Posterior cingulate gyrus (tissue), 11 donors: Measurements from ENCODE around the gene PHACTR3.

Experiments
- DNase-seq, 10 donors: peaks; one replicate each; pipeline versions ENCODE4 v3.0.0 to v3.0.0-alpha.2; 2020 to 2021; ENCODE audit warnings: mixed read lengths in 3 of 10
- intact Hi-C: fragments of 100-400 bp; cut with DNase I; formaldehyde crosslinking; loops from one replicate; pipeline ENCODE4 v1.15.1; 2023

Gene PHACTR3

GRCh38 chr20:59817846-59818615 lies 213.7 kb downstream of the PHACTR3 start:
- intact Hi-C loops = no loop called here
- peak in 1 of 10 donors; percentile 6 for DNase-seq

- intact Hi-C loops = no loop called here
- peak in 1 of 10 donors; percentile 4 for DNase-seq
Observed at GRCh38 chr20:59818911-59819310, 214.6 kb downstream of the PHACTR3 start.

- peak in 2 of 10 donors; percentile 3 to 25 for DNase-seq
- intact Hi-C loops = loop anchor here (5.0 kb wide), 1 partner anchor 37 kb away; no protein-coding TSS in a partner anchor
Observed at GRCh38 chr20:59819496-59820203, 215.3 kb downstream of the PHACTR3 start.

GRCh38 chr20:59820204-59821041 lies 216.1 kb downstream of the PHACTR3 start:
- DNase-seq = peak in 8 of 10 donors; percentile 44 to 93 (median 71)
- intact Hi-C loops = loop anchor here (5.0 kb wide), 1 partner anchor 38 kb away; no protein-coding TSS in a partner anchor

GRCh38 chr20:59821201-59821600 lies 216.9 kb downstream of the PHACTR3 start:
- intact Hi-C loops = loop anchor here (5.0 kb wide), 1 partner anchor 39 kb away; no protein-coding TSS in a partner anchor
- peak in 1 of 10 donors; percentile 4 for DNase-seq

GRCh38 chr20:59821788-59822187 lies 217.4 kb downstream of the PHACTR3 start:
- intact Hi-C loops = loop anchor here (5.0 kb wide), 1 partner anchor 39 kb away; no protein-coding TSS in a partner anchor
- DNase-seq = no peak

DNA sequence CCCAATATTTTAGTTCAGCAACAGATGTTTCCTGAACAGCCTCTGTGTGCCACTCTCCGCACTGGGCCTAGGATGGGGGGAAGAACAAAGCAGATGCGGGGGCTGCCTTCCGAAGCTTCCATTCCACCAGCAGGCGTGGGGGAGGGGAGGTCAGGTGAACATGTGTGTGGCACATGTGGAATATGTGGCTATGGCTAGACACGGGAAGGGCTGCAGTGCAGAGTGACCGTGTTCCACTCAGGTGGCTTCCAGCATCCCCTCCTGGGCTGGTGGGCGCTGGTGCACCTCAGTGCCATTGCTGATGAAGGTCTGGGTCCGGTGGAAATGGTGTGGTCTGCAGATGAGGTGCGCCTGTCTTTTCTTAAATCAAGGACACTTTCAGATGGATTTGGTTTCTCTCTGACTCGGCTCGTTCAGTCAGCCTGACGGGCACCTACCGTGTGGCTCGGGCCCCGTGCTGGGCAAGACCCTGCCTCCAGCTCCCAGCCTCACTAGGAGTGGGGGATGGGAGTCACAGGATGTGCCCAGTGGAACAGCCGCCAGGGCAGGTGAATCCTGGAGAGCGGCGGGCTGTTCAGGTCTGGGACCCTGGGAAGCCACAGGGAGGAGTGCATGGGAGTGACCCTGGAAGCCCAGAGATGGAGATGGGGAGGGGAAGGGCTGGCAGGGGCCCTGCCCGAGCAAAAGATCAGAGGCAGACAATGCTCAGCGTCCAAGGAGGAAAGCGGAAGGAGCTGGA lies 218.1 kb downstream of the PHACTR3 start:
- peak in 1 of 10 donors; percentile 8 for DNase-seq
- intact Hi-C loops = loop anchor here (5.0 kb wide), 1 partner anchor 40 kb away; no protein-coding TSS in a partner anchor

- no peak for DNase-seq
- intact Hi-C loops = loop anchor here (5.0 kb wide), 1 partner anchor 41 kb away; no protein-coding TSS in a partner anchor
Observed at GRCh38 chr20:59823030-59823423, 218.7 kb downstream of the PHACTR3 start.

- intact Hi-C loops = loop anchor here (5.0 kb wide), 1 partner anchor 41 kb away; no protein-coding TSS in a partner anchor
- peak in 1 of 10 donors; percentile 6 for DNase-seq
Observed at GRCh38 chr20:59823491-59824259, 219.3 kb downstream of the PHACTR3 start.

DNA sequence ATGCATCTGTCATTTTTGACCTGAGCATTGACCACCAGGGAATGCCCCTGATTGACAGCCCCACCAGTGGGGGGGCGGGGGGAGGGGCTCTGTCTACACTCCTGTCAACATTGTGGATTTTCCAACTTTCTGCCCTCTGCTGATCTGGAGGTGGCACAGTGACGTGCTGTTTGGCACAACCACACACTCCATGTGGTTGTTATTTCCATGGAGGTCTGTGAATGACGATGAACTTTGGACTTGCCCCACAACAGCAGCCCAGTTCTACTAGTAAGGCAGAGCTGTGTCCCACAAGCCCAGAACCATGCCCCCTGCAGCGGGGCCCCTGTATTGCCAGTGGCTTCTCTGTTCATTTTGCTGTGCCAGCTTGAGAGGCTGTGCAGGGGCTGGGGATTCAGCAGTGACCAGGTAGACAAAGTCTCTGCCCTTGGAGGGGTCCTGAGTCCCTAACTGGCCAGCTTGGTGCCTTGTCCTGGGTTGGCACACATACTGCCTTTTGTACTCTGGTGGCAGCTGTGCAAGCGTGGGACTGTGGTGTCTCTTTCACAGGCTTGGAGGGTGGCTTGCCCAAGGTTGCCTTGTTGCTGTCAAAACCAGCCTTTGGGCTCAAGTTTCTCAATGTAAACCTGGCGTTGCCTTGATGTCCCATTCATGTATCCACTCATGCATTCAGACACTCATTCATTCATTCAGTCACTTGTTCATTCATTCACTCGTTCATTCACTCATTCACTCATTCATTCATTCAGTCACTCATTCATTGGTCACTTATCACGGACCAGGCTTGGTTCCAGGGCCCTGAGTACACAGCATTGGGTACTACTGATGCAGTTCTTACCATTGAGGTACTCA lies 220.6 kb downstream of the PHACTR3 start:
- DNase-seq = no peak
- intact Hi-C loops = loop anchor here (5.0 kb wide), 1 partner anchor 43 kb away; no protein-coding TSS in a partner anchor

DNA sequence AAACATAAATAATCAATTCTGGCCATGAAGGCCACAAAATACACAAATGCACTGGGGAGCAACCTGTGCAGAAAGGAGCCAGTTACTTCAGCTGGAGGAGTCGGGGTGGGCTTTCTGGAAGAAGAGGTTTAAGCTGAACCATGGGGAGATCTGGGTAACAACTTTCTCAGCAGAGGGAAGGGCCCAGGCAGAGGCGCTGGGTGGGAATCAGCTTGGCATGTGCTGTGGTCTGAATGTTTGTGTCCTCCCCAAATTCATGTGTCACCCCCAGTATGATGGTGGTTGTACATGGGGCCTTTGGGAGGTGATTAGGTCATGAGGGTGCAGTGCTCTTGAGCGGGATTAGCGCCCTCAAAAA lies 221.2 kb downstream of the PHACTR3 start:
- no peak for DNase-seq

DNA sequence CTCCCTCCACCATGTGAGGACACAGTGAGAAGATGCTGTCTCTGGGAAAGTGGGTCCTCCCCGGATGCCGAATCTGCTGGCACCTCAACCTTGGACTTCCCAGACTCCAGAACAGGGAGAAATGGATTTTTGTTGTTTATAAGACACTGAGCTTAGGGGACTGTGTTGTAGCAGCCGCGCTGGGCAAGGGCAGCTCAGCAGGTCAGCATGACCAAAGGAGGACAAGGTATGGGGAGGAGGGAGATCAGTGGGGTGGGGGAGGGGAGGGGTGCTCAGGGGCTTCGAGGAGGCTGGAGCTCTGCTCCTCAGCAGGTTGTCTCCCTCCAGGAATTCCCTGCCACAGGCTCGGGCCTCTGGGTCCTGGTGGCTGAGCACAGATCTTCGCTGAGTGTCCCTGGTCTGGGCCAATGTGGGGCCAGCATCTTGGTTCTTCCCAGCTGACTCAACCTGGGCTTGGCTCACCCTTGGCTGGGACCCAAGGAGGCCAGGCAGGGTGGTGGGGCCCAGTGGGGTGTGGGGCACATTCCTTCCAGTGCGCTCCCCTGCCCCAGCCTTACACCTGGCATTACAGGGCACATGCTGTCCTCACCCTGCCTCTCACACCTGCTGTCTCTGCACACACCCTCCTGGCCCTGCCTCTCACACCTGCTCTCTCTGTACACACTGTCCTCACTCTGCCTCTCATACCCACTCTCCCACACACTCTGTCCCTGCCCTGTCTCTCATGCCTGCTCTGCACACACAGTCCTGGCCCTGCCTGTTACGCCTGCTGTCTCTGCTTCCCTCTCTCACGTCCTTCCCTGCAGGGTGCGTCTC lies 221.8 kb downstream of the PHACTR3 start:
- intact Hi-C loops = no loop called here
- DNase-seq = no peak

More for the DNA sequence above, 221.2 kb downstream of the PHACTR3 start:
- intact Hi-C loops = no loop called here

DNA sequence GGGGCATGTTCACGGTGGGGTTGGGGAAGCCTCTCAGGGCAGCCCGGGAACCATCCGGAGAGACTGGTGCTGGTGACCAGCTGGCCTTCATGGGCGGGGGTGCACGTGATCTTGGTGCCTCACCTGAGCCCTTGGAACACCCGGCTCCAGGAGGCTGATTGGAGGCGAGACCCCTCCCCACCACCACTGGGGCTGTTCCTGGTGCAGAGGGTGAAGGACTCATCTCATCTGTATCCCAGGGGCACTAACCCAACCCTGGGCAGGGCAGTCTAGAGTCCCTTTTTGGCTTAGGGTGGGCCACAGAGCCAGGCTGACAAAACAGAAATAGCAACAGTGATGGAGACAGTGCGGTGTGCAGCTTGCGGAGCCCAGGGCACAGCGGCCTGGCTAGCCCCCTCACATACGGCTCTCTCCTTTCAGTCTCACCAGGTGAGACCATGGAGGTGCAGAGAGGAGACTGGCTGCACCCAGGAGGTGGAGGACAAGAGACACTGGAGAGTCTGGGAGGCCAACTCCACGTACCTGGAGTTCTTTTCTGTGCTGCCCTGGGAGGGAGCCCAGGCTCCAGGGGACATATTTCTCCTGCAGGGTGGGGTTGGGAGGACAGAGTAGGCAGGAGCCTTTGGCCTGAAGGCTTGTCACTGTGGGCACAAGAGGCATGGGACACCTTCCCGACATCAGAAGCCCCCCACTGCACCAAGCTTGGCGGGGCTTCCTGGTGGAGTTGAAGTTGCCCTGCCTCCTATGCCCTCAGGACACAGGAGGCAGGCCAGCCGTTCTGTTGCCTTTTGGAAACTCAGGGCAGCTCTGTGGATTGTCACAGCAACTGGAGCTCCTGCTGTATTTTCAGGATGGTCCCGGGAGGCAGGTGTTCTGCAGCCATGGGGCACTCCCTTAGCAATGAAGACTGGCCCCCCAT lies 223.1 kb downstream of the PHACTR3 start:
- intact Hi-C loops = no loop called here
- DNase-seq = peak in 1 of 10 donors; percentile 19

DNA sequence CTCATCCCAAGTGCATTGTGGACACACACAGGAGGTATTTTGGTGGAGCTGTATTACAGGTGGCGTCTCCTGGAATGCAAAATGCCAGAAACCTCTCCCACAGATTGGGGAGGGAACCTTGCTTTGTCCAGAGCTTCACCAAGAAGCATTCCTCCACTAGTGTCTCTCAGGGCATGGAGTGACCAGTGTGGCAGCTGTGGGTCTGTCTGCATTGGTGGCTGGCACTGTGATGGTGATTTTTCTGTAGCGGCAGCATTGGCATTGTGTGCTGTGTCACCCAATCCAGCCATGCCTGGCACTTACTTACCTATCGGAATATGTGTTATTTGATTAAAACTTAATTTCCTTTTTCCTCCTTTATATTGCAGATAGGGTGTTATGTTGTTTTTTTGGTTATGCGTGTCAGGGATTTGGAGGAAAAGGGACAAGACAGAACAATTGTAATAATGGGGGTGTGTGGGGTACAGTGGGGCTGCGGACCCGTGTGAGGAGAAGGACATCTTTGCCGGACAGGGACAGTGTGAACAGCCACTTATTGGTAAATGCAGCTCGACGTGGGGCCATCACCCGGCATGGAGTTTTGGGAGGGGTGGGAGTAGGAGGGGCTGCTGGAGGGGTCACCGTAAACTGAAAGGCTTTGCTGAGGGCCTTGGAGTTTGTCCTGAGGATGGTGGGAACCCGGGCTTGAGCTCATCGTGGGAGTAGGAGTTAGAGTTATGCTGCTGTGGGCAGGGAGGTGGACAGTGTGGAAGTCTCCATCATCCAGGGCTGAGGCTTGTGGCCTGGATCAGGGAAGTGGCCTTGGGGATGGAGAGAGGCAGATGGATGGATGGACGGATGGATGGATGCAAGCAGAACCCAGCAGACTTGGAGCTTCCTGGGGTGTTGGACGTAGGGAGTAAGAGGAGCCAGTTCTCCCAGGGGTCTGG lies 224.0 kb downstream of the PHACTR3 start:
- intact Hi-C loops = no loop called here
- no peak for DNase-seq
